ENCODE results near the gene CHM.

The CHM gene

GRCh38 chrX:85897362-85898126 lies 149.8 kb downstream of the CHM start:
- no peak for TF ChIP-seq CTCF (IDR thresholded peaks at IDR 0.05; ENCODE audit: control insufficient read depth, insufficient read depth, low read depth, low read length, missing control alignments)
- no peak overlapping the region for H3K4me3 ChIP-seq (ENCODE audit: control insufficient read depth, low read depth, low read length)
- no peak for DNase-seq (ENCODE audit: low read depth)

GRCh38 chrX:85882601-85883000 lies 164.8 kb downstream of the CHM start:
- no peak for DNase-seq (ENCODE audit: low read depth)
- no peak overlapping the region for H3K4me3 ChIP-seq (ENCODE audit: control insufficient read depth, low read depth, low read length)
- TF ChIP-seq CTCF (IDR thresholded peaks at IDR 0.05; ENCODE audit: control insufficient read depth, insufficient read depth, low read depth, low read length, missing control alignments) = no peak

- no peak for TF ChIP-seq CTCF (IDR thresholded peaks at IDR 0.05; ENCODE audit: control insufficient read depth, insufficient read depth, low read depth, low read length, missing control alignments)
- no peak overlapping the region for H3K4me3 ChIP-seq (ENCODE audit: control insufficient read depth, low read depth, low read length)
- DNase-seq (ENCODE audit: low read depth) = no peak
These were observed 176.8 kb downstream of the CHM start for GRCh38 chrX:85870585-85870984.

- no peak for TF ChIP-seq CTCF (IDR thresholded peaks at IDR 0.05; ENCODE audit: control insufficient read depth, insufficient read depth, low read depth, low read length, missing control alignments)
- DNase-seq (ENCODE audit: low read depth) = no peak
- H3K4me3 ChIP-seq (ENCODE audit: control insufficient read depth, low read depth, low read length) = no peak overlapping the region
These were observed 182.0 kb downstream of the CHM start for GRCh38 chrX:85865324-85865723.

- no peak overlapping the region for H3K4me3 ChIP-seq (ENCODE audit: control insufficient read depth, low read depth, low read length)
- TF ChIP-seq CTCF (IDR thresholded peaks at IDR 0.05; ENCODE audit: control insufficient read depth, insufficient read depth, low read depth, low read length, missing control alignments) = no peak
- no peak for DNase-seq (ENCODE audit: low read depth)
These were observed 187.9 kb downstream of the CHM start for GRCh38 chrX:85859426-85859825.

GRCh38 chrX:85851418-85851817 lies 195.9 kb downstream of the CHM start:
- H3K4me3 ChIP-seq (ENCODE audit: control insufficient read depth, low read depth, low read length) = no peak overlapping the region
- DNase-seq (ENCODE audit: low read depth) = no peak
- peak; percentile 50 for TF ChIP-seq CTCF (IDR thresholded peaks at IDR 0.05; ENCODE audit: control insufficient read depth, insufficient read depth, low read depth, low read length, missing control alignments)
